ENCODE measurements around the gene ZNF562.
"Not testable (repeated sequence)": the region's sequence is repeated elsewhere in the genome, so short reads cannot be mapped to it uniquely, and the experiment has no call there.

ZNF562 gene

GRCh38 chr19:9668544-9668943, 6.4 kb downstream of the ZNF562 start:
- DNase-seq (ENCODE audit: low read depth): no peak
- no peak overlapping the region for H3K4me3 ChIP-seq (ENCODE audit: low read length)
- TF ChIP-seq CTCF (conservative IDR thresholded peaks at IDR 0.05; ENCODE audit: low read depth, low read length): no peak

GRCh38 chr19:9667898-9668297, 7.0 kb downstream of the ZNF562 start:
- no peak for TF ChIP-seq CTCF (conservative IDR thresholded peaks at IDR 0.05; ENCODE audit: low read depth, low read length)
- no peak for DNase-seq (ENCODE audit: low read depth)
- no peak overlapping the region for H3K4me3 ChIP-seq (ENCODE audit: low read length)

GRCh38 chr19:9658769-9659168, 16.1 kb downstream of the ZNF562 start:
- no peak for TF ChIP-seq CTCF (conservative IDR thresholded peaks at IDR 0.05; ENCODE audit: low read depth, low read length)
- no peak for DNase-seq (ENCODE audit: low read depth)
- H3K4me3 ChIP-seq (ENCODE audit: low read length): no peak overlapping the region

- H3K4me3 ChIP-seq (ENCODE audit: low read length); DNase-seq (ENCODE audit: low read depth): not testable (repeated sequence)
These were observed 21.8 kb downstream of the ZNF562 start for GRCh38 chr19:9653066-9653555.

GRCh38 chr19:9651464-9651863, 23.4 kb downstream of the ZNF562 start:
- not testable (repeated sequence) for H3K4me3 ChIP-seq (ENCODE audit: low read length); DNase-seq (ENCODE audit: low read depth)

GRCh38 chr19:9650345-9650744, 24.6 kb downstream of the ZNF562 start:
- TF ChIP-seq CTCF (conservative IDR thresholded peaks at IDR 0.05; ENCODE audit: low read depth, low read length): no peak
- DNase-seq (ENCODE audit: low read depth): no peak
- H3K4me3 ChIP-seq (ENCODE audit: low read length): no peak overlapping the region

GRCh38 chr19:9645472-9645871, 29.4 kb downstream of the ZNF562 start:
- H3K4me3 ChIP-seq (ENCODE audit: low read length): no peak overlapping the region
- TF ChIP-seq CTCF (conservative IDR thresholded peaks at IDR 0.05; ENCODE audit: low read depth, low read length): no peak
- DNase-seq (ENCODE audit: low read depth): no peak

- no peak for DNase-seq (ENCODE audit: low read depth)
- no peak for TF ChIP-seq CTCF (conservative IDR thresholded peaks at IDR 0.05; ENCODE audit: low read depth, low read length)
These were observed 30.4 kb downstream of the ZNF562 start for GRCh38 chr19:9644472-9644871.

More at GRCh38 chr19:9644472-9644871, 30.4 kb downstream of the ZNF562 start:
- no peak overlapping the region for H3K4me3 ChIP-seq (ENCODE audit: low read length)
